HEK293 (cell line): Measurements from ENCODE around the gene CLINT1.

Experiments used
- CTCF ChIA-PET: fragments of 350-600 bp; formaldehyde crosslinking; extraction: SDS; loops from one replicate; lab custom pipeline; 2021; ENCODE audit warnings: antibody characterized with exemption; lab: Yijun Ruan, JAX
- POLR2A ChIA-PET: fragments of 300-600 bp; formaldehyde crosslinking; extraction: SDS; loops from one replicate; lab custom pipeline; 2020; ENCODE audit warnings: antibody characterized with exemption, inconsistent platforms; lab: Yijun Ruan, JAX
- H3K27ac ChIP-seq: fragments of 200-500 bp; sonication (Bioruptor generic); 2 replicates; pipeline ENCODE4 v1.5.1; 2014; ENCODE audit warnings: low read depth, low read length, control low read depth, inconsistent platforms; ENCODE audit errors: extremely low read depth
- H3K36me3 ChIP-seq, 2 experiments: fragments of 200-500 bp in 1 of 2; sonication (Bioruptor generic) in 1 of 2; 1 replicate in 1 of 2; 2 replicates in 1 of 2; pipeline ENCODE4 v1.5.1; 2014 to 2017; ENCODE audit warnings: inconsistent platforms in 2 of 2, low read length in 2 of 2; ENCODE audit not compliant: control insufficient read depth in 2 of 2, insufficient read depth in 1 of 2
- H3K4me1 ChIP-seq: fragments of 200-500 bp; sonication (Bioruptor generic); 2 replicates; pipeline ENCODE4 v1.5.1; 2014; ENCODE audit warnings: mild to moderate bottlenecking, low read length, inconsistent platforms; ENCODE audit not compliant: control insufficient read depth, insufficient read depth
- H3K4me3 ChIP-seq: 2 replicates; pipeline ENCODE4 v1.5.1; 2011; ENCODE audit warnings: low read depth, mild to moderate bottlenecking, control low read depth, low read length, moderate library complexity
- H3K9me3 ChIP-seq: fragments of 200-500 bp; sonication (Bioruptor generic); 2 replicates; pipeline ENCODE4 v1.5.1; 2014; ENCODE audit warnings: low read depth, low read length, inconsistent platforms; ENCODE audit not compliant: control insufficient read depth, insufficient read depth
- GLI4 ChIP-seq: fragments of 450-650 bp; formaldehyde crosslinking; IDR thresholded peaks from 2 replicates; pipeline ENCODE4 v1.5.1; 2016; ENCODE audit warnings: missing biosample characterization, missing genetic modification characterization
- KLF8 ChIP-seq: fragments of 450-650 bp; formaldehyde crosslinking; IDR thresholded peaks from 2 replicates; pipeline ENCODE4 v1.5.1; 2016; ENCODE audit warnings: missing biosample characterization, missing genetic modification characterization
- MYNN ChIP-seq: fragments of 450-650 bp; formaldehyde crosslinking; IDR thresholded peaks from 2 replicates; pipeline ENCODE4 v1.5.1; 2016; ENCODE audit warnings: missing biosample characterization, missing genetic modification characterization, borderline replicate concordance
- PATZ1 ChIP-seq: fragments of 450-650 bp; formaldehyde crosslinking; IDR thresholded peaks from 2 replicates; pipeline ENCODE4 v1.5.1; 2016; ENCODE audit warnings: missing biosample characterization, missing genetic modification characterization
- PRDM1 ChIP-seq: fragments of 450-650 bp; formaldehyde crosslinking; IDR thresholded peaks from 2 replicates; pipeline ENCODE4; 2016; ENCODE audit warnings: missing biosample characterization, missing genetic modification characterization
- SCRT2 ChIP-seq: fragments of 450-650 bp; formaldehyde crosslinking; IDR thresholded peaks from 2 replicates; pipeline ENCODE4 v1.5.1; 2016; ENCODE audit warnings: missing biosample characterization, missing genetic modification characterization
- ZBTB1 ChIP-seq: fragments of 450-650 bp; formaldehyde crosslinking; IDR thresholded peaks from 2 replicates; pipeline ENCODE4 v1.5.1; 2016; ENCODE audit warnings: missing biosample characterization, missing genetic modification characterization
- ZNF184 ChIP-seq: fragments of 450-650 bp; IDR thresholded peaks from 2 replicates; pipeline ENCODE4 v1.5.1; 2018; ENCODE audit warnings: missing biosample characterization, mild to moderate bottlenecking, missing genetic modification characterization
- ZNF214 ChIP-seq: fragments of 450-650 bp; formaldehyde crosslinking; IDR thresholded peaks from 2 replicates; pipeline ENCODE4 v1.5.1; 2017; ENCODE audit warnings: missing biosample characterization, mild to moderate bottlenecking, missing genetic modification characterization, borderline replicate concordance
- ZNF221 ChIP-seq: fragments of 450-650 bp; formaldehyde crosslinking; IDR thresholded peaks from 2 replicates; pipeline ENCODE4 v1.5.1; 2017; ENCODE audit warnings: missing biosample characterization, missing genetic modification characterization, borderline replicate concordance
- ZNF223 ChIP-seq: fragments of 450-650 bp; formaldehyde crosslinking; IDR thresholded peaks from 2 replicates; pipeline ENCODE4 v1.5.1; 2016; ENCODE audit warnings: missing biosample characterization, missing genetic modification characterization
- ZNF280D ChIP-seq: fragments of 450-650 bp; formaldehyde crosslinking; IDR thresholded peaks from 2 replicates; pipeline ENCODE4 v1.5.1; 2016; ENCODE audit warnings: missing biosample characterization, missing genetic modification characterization
- ZNF341 ChIP-seq: fragments of 450-650 bp; formaldehyde crosslinking; IDR thresholded peaks from 2 replicates; pipeline ENCODE4; 2016; ENCODE audit warnings: low read depth, missing biosample characterization, missing genetic modification characterization
- ZNF416 ChIP-seq: fragments of 450-650 bp; formaldehyde crosslinking; IDR thresholded peaks from 2 replicates; pipeline ENCODE4 v1.5.1; 2016; ENCODE audit warnings: missing biosample characterization, missing genetic modification characterization
- ZNF544 ChIP-seq: fragments of 450-650 bp; formaldehyde crosslinking; IDR thresholded peaks from 2 replicates; pipeline ENCODE4 v1.5.0; 2017; ENCODE audit warnings: missing biosample characterization, missing genetic modification characterization
- ZNF600 ChIP-seq: fragments of 450-650 bp; formaldehyde crosslinking; IDR thresholded peaks from 2 replicates; pipeline ENCODE4 v1.5.1; 2016; ENCODE audit warnings: missing biosample characterization, missing genetic modification characterization
- ZNF645 ChIP-seq: fragments of 450-650 bp; formaldehyde crosslinking; IDR thresholded peaks from 2 replicates; pipeline ENCODE4; 2016; ENCODE audit warnings: missing biosample characterization, missing genetic modification characterization
- ZNF777 ChIP-seq: fragments of 450-650 bp; formaldehyde crosslinking; IDR thresholded peaks from 2 replicates; pipeline ENCODE4 v1.5.1; 2017; ENCODE audit warnings: missing biosample characterization, missing genetic modification characterization, borderline replicate concordance
- ZSCAN30 ChIP-seq: fragments of 450-650 bp; IDR thresholded peaks from 2 replicates; pipeline ENCODE4 v1.5.1; 2018; ENCODE audit warnings: missing biosample characterization, mild to moderate bottlenecking, missing genetic modification characterization, moderate library complexity
- TF ChIP-seq, protein P1 (sequence below): fragments of 450-650 bp; formaldehyde crosslinking; IDR thresholded peaks from 2 replicates; pipeline ENCODE4 v1.5.1; 2017; ENCODE audit warnings: missing biosample characterization, missing genetic modification characterization
- TF ChIP-seq, protein P2 (sequence below): sonication (generic); formaldehyde crosslinking; IDR thresholded peaks from 2 replicates; pipeline ENCODE4 v1.8.1; 2022; ENCODE audit warnings: mild to moderate bottlenecking, moderate library complexity, missing genetic modification reagents
- TF ChIP-seq, protein P3 (sequence below): fragments of 450-650 bp; formaldehyde crosslinking; IDR thresholded peaks from 2 replicates; pipeline ENCODE4 v1.5.1; 2016; ENCODE audit warnings: missing biosample characterization, missing genetic modification characterization
- TF ChIP-seq, protein P4 (sequence below): fragments of 450-650 bp; formaldehyde crosslinking; IDR thresholded peaks from 2 replicates; pipeline ENCODE4 v1.5.1; 2016; ENCODE audit warnings: missing biosample characterization, missing genetic modification characterization

CLINT1 gene

DNA sequence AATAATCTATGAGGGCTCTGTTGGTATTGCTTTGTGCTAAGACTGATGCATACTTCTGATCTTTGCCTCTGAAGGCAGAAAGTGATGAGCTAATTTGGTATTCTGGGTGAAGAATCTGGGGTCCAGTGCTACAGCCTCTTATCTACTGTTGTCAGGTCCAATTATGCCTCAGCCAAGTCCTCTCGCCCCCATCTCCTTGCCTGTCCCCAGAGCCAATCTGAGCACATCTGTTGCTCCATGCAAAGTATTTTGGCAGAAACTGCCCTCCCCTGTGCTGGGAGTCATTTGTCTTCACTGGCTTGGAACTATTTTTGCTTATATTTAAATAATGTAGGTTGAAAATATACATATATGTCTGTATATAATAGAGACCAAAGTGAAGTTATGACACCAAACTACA lies 92.0 kb downstream of the CLINT1 start (continued):
- TF ChIP-seq ZNF777 (no peak), KLF8 (tag by site-specific recombination) (no peak)

- TF ChIP-seq, protein P1, sequence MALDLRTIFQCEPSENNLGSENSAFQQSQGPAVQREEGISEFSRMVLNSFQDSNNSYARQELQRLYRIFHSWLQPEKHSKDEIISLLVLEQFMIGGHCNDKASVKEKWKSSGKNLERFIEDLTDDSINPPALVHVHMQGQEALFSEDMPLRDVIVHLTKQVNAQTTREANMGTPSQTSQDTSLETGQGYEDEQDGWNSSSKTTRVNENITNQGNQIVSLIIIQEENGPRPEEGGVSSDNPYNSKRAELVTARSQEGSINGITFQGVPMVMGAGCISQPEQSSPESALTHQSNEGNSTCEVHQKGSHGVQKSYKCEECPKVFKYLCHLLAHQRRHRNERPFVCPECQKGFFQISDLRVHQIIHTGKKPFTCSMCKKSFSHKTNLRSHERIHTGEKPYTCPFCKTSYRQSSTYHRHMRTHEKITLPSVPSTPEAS = peak; percentile 94
- TF ChIP-seq ZNF184 (tag by site-specific recombination) = no peak
- CTCF ChIA-PET = interaction anchor here (0.5 kb wide), 1 partner anchor 18 kb away, joined by 3 read pairs; no protein-coding TSS in a partner anchor
Measured at GRCh38 chr5:157766442-157766841, 92.5 kb downstream of the CLINT1 start.

DNA sequence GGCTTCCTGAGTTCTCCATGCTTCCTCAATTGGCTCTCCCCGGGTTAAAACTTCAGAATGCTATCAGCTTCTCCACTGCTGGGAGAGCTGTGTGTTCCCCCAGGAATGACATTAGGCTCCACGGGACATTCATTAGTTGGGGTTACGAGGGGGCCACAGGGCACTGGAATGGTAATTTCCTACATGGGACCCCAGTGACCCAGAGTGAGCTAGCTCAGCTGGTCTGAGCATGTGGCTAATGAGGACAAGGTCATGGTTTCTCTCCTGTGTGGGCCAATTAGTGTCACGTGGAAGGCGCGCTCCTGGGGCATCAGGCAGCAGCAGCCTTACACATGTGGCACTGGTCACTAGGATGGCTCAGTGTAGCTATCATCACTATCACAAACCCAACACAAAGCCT lies 94.4 kb downstream of the CLINT1 start:
- ChIA-PET CTCF (no interaction called here), POLR2A (no interaction called here)
- H3K9me3 ChIP-seq = no peaks in the 10 kb centered on the region
- H3K4me1 ChIP-seq = no peaks in the 10 kb centered on the region
- TF ChIP-seq SCRT2 (tag by site-specific recombination) (no peak), ZNF341 (no peak), ZNF223 (no peak), ZSCAN30 (tag by site-specific recombination) (no peak), ZNF416 (no peak), PRDM1 (no peak), ZNF544 (tag by site-specific recombination) (no peak), MYNN (tag by site-specific recombination) (no peak), ZNF214 (tag by site-specific recombination) (no peak), ZNF600 (tag by site-specific recombination) (no peak), PATZ1 (no peak), ZNF645 (tag by site-specific recombination) (no peak), ZNF221 (no peak), ZNF777 (no peak), ZBTB1 (no peak), GLI4 (tag by site-specific recombination) (no peak), ZNF280D (tag by site-specific recombination) (no peak)
- TF ChIP-seq, protein P2, sequence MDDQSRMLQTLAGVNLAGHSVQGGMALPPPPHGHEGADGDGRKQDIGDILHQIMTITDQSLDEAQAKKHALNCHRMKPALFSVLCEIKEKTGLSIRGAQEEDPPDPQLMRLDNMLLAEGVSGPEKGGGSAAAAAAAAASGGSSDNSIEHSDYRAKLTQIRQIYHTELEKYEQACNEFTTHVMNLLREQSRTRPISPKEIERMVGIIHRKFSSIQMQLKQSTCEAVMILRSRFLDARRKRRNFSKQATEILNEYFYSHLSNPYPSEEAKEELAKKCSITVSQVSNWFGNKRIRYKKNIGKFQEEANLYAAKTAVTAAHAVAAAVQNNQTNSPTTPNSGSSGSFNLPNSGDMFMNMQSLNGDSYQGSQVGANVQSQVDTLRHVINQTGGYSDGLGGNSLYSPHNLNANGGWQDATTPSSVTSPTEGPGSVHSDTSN (CRISPR knock-in tag) = no peak
- TF ChIP-seq, protein P3, sequence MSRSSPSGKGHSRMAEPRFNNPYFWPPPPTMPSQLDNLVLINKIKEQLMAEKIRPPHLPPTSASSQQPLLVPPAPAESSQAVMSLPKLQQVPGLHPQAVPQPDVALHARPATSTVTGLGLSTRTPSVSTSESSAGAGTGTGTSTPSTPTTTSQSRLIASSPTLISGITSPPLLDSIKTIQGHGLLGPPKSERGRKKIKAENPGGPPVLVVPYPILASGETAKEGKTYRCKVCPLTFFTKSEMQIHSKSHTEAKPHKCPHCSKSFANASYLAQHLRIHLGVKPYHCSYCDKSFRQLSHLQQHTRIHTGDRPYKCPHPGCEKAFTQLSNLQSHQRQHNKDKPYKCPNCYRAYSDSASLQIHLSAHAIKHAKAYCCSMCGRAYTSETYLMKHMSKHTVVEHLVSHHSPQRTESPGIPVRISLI (tag by site-specific recombination) = no peak
- TF ChIP-seq, protein P4, sequence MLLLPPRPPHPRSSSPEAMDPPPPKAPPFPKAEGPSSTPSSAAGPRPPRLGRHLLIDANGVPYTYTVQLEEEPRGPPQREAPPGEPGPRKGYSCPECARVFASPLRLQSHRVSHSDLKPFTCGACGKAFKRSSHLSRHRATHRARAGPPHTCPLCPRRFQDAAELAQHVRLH (tag by site-specific recombination) = no peak
- TF ChIP-seq, all 188 proteins: peak for 0
- Histone ChIP-seq H3K4me3 (no peak overlapping the region), H3K27ac (no peak overlapping the region), H3K36me3 (peaks cover 0 to 8% of the 10 kb centered on the region in 2 experiments)

More at GRCh38 chr5:157766442-157766841, 92.5 kb downstream of the CLINT1 start:
- Histone ChIP-seq H3K36me3 (peaks cover 0 to 2% of the 10 kb centered on the region in 2 experiments; a peak in 1 of 3 replicates), H3K4me1 (no peaks in the 10 kb centered on the region), H3K9me3 (no peaks in the 10 kb centered on the region), H3K4me3 (no peak overlapping the region), H3K27ac (no peak overlapping the region)
- POLR2A ChIA-PET = no interaction called here
